ENCODE measurements around the gene ZNF638. TPM values are rescaled to one million over a fixed set of nuclear protein-coding genes. Genes with fewer than 3 reads are reported as not detected.

The ZNF638 gene
- total and polyA plus RNA-seq, 9 donors, result 76.0 to 150 (median 105) TPM

GRCh38 chr2:71474744-71475397 lies 143.3 kb downstream of the ZNF638 start:
- H3K4me3 ChIP-seq (ENCODE audit: low read length), result no peak overlapping the region
- peaks cover 8% of the 10 kb centered on the region for H3K36me3 ChIP-seq (ENCODE audit: control insufficient read depth, insufficient read depth, low read length)
- H3K27ac ChIP-seq (ENCODE audit: low read length), result peak overlapping the region; percentile 25
- H3K4me1 ChIP-seq (ENCODE audit: control insufficient read depth, insufficient read depth, low read length), result peaks cover 27% of the 10 kb centered on the region
- 95% methylated on average over 8 of the region's 10 CpGs for WGBS (ENCODE audit: insufficient coverage)
- H3K27me3 ChIP-seq (ENCODE audit: control insufficient read depth, insufficient read depth, low read length), result peaks cover 2% of the 10 kb centered on the region
- no peaks in the 10 kb centered on the region for H3K9me3 ChIP-seq (replicated peaks; ENCODE audit: control insufficient read depth, low read depth, low read length)
- no peak for DNase-seq

GRCh38 chr2:71476495-71476894 lies 144.9 kb downstream of the ZNF638 start:
- Histone ChIP-seq H3K27me3 (ENCODE audit: control insufficient read depth, insufficient read depth, low read length) (no peaks in the 10 kb centered on the region), H3K9me3 (replicated peaks; ENCODE audit: control insufficient read depth, low read depth, low read length) (no peaks in the 10 kb centered on the region), H3K36me3 (ENCODE audit: control insufficient read depth, insufficient read depth, low read length) (peaks cover 16% of the 10 kb centered on the region), H3K4me3 (ENCODE audit: low read length) (no peak overlapping the region), H3K4me1 (ENCODE audit: control insufficient read depth, insufficient read depth, low read length) (peaks cover 23% of the 10 kb centered on the region), H3K27ac (ENCODE audit: low read length) (no peak overlapping the region)
- no peak for DNase-seq
- WGBS (ENCODE audit: insufficient coverage), result no CpG with 5 or more reads among the region's 1 CpG

GRCh38 chr2:71477231-71477691 lies 145.7 kb downstream of the ZNF638 start:
- H3K4me1 ChIP-seq (ENCODE audit: control insufficient read depth, insufficient read depth, low read length), result peaks cover 25% of the 10 kb centered on the region

GRCh38 chr2:71478806-71479205 lies 147.2 kb downstream of the ZNF638 start:
- Histone ChIP-seq H3K27ac (ENCODE audit: low read length) (no peak overlapping the region), H3K4me3 (ENCODE audit: low read length) (no peak overlapping the region), H3K9me3 (replicated peaks; ENCODE audit: control insufficient read depth, low read depth, low read length) (no peaks in the 10 kb centered on the region), H3K36me3 (ENCODE audit: control insufficient read depth, insufficient read depth, low read length) (peaks cover 31% of the 10 kb centered on the region), H3K27me3 (ENCODE audit: control insufficient read depth, insufficient read depth, low read length) (no peaks in the 10 kb centered on the region), H3K4me1 (ENCODE audit: control insufficient read depth, insufficient read depth, low read length) (peaks cover 15% of the 10 kb centered on the region)
- WGBS (ENCODE audit: insufficient coverage), result 66% methylated on average over 3 of the region's 6 CpGs
- DNase-seq, result no peak

More at GRCh38 chr2:71477231-71477691, 145.7 kb downstream of the ZNF638 start:
- 69% methylated on average over 3 of the region's 6 CpGs for WGBS (ENCODE audit: insufficient coverage)
- Histone ChIP-seq H3K9me3 (replicated peaks; ENCODE audit: control insufficient read depth, low read depth, low read length) (no peaks in the 10 kb centered on the region), H3K27me3 (ENCODE audit: control insufficient read depth, insufficient read depth, low read length) (no peaks in the 10 kb centered on the region), H3K4me3 (ENCODE audit: low read length) (no peak overlapping the region), H3K36me3 (ENCODE audit: control insufficient read depth, insufficient read depth, low read length) (peaks cover 24% of the 10 kb centered on the region), H3K27ac (ENCODE audit: low read length) (no peak overlapping the region)
- DNase-seq, result no peak

GRCh38 chr2:71479261-71479660 lies 147.7 kb downstream of the ZNF638 start:
- H3K4me3 ChIP-seq (ENCODE audit: low read length), result no peak overlapping the region
- H3K27ac ChIP-seq (ENCODE audit: low read length), result no peak overlapping the region
- H3K9me3 ChIP-seq (replicated peaks; ENCODE audit: control insufficient read depth, low read depth, low read length), result no peaks in the 10 kb centered on the region
- DNase-seq, result no peak
- WGBS (ENCODE audit: insufficient coverage), result 80% methylated on average over 5 of the region's 5 CpGs
- peaks cover 12% of the 10 kb centered on the region for H3K4me1 ChIP-seq (ENCODE audit: control insufficient read depth, insufficient read depth, low read length)
- no peaks in the 10 kb centered on the region for H3K27me3 ChIP-seq (ENCODE audit: control insufficient read depth, insufficient read depth, low read length)
- peaks cover 31% of the 10 kb centered on the region for H3K36me3 ChIP-seq (ENCODE audit: control insufficient read depth, insufficient read depth, low read length)

- DNase-seq, result no peak
- H3K4me3 ChIP-seq (ENCODE audit: low read length), result no peak overlapping the region
- H3K9me3 ChIP-seq (replicated peaks; ENCODE audit: control insufficient read depth, low read depth, low read length), result no peaks in the 10 kb centered on the region
- peaks cover 2% of the 10 kb centered on the region for H3K4me1 ChIP-seq (ENCODE audit: control insufficient read depth, insufficient read depth, low read length)
- no peaks in the 10 kb centered on the region for H3K27me3 ChIP-seq (ENCODE audit: control insufficient read depth, insufficient read depth, low read length)
- 100% methylated on average over 4 of the region's 4 CpGs for WGBS (ENCODE audit: insufficient coverage)
- no peak overlapping the region for H3K27ac ChIP-seq (ENCODE audit: low read length)
- H3K36me3 ChIP-seq (ENCODE audit: control insufficient read depth, insufficient read depth, low read length), result peaks cover 25% of the 10 kb centered on the region
These were observed 149.5 kb downstream of the ZNF638 start for GRCh38 chr2:71481111-71481510.

- Histone ChIP-seq H3K36me3 (ENCODE audit: control insufficient read depth, insufficient read depth, low read length) (peaks cover 25% of the 10 kb centered on the region), H3K9me3 (replicated peaks; ENCODE audit: control insufficient read depth, low read depth, low read length) (no peaks in the 10 kb centered on the region), H3K4me3 (ENCODE audit: low read length) (no peak overlapping the region), H3K27me3 (ENCODE audit: control insufficient read depth, insufficient read depth, low read length) (no peaks in the 10 kb centered on the region), H3K4me1 (ENCODE audit: control insufficient read depth, insufficient read depth, low read length) (peaks cover 10% of the 10 kb centered on the region), H3K27ac (ENCODE audit: low read length) (no peak overlapping the region)
- no peak for DNase-seq
- 40% methylated on average over 4 of the region's 4 CpGs for WGBS (ENCODE audit: insufficient coverage)
These were observed 150.5 kb downstream of the ZNF638 start for GRCh38 chr2:71482055-71482454.

GRCh38 chr2:71483246-71483645 lies 151.7 kb downstream of the ZNF638 start:
- no peaks in the 10 kb centered on the region for H3K27me3 ChIP-seq (ENCODE audit: control insufficient read depth, insufficient read depth, low read length)
- H3K36me3 ChIP-seq (ENCODE audit: control insufficient read depth, insufficient read depth, low read length), result peaks cover 27% of the 10 kb centered on the region
- no peak for DNase-seq
- no peaks in the 10 kb centered on the region for H3K9me3 ChIP-seq (replicated peaks; ENCODE audit: control insufficient read depth, low read depth, low read length)
- WGBS (ENCODE audit: insufficient coverage), result 90% methylated on average over 7 of the region's 10 CpGs
- no peak overlapping the region for H3K27ac ChIP-seq (ENCODE audit: low read length)
- H3K4me1 ChIP-seq (ENCODE audit: control insufficient read depth, insufficient read depth, low read length), result peaks cover 10% of the 10 kb centered on the region
- H3K4me3 ChIP-seq (ENCODE audit: low read length), result no peak overlapping the region

- no peak overlapping the region for H3K4me3 ChIP-seq (ENCODE audit: low read length)
- H3K27ac ChIP-seq (ENCODE audit: low read length), result no peak overlapping the region
- no peaks in the 10 kb centered on the region for H3K9me3 ChIP-seq (replicated peaks; ENCODE audit: control insufficient read depth, low read depth, low read length)
- DNase-seq, result no peak
- no CpG with 5 or more reads among the region's 2 CpGs for WGBS (ENCODE audit: insufficient coverage)
- peaks cover 27% of the 10 kb centered on the region for H3K36me3 ChIP-seq (ENCODE audit: control insufficient read depth, insufficient read depth, low read length)
- no peaks in the 10 kb centered on the region for H3K27me3 ChIP-seq (ENCODE audit: control insufficient read depth, insufficient read depth, low read length)
- peaks cover 17% of the 10 kb centered on the region for H3K4me1 ChIP-seq (ENCODE audit: control insufficient read depth, insufficient read depth, low read length)
These were observed 152.8 kb downstream of the ZNF638 start for GRCh38 chr2:71484354-71484753.

Data from muscle of leg (tissue), 11 donors.